Measurements from ENCODE around the gene CAPRIN1. TPM values are rescaled to one million over a fixed set of nuclear protein-coding genes. Genes with fewer than 3 reads are reported as not detected.

Gene CAPRIN1
- total RNA-seq, 1 donor from 2014 or later = 318 TPM

- no peaks in the 10 kb centered on the region for H3K9me3 Mint-ChIP-seq
- intact Hi-C loops (cut with micrococcal nuclease) = no loop called here
- H3K4me1 Mint-ChIP-seq = peaks cover 2% of the 10 kb centered on the region
- H3K36me3 Mint-ChIP-seq (ENCODE audit: low read depth) = peaks cover 72% of the 10 kb centered on the region
- no peak for DNase-seq
- H3K27ac Mint-ChIP-seq = no peak overlapping the region
- no peaks in the 10 kb centered on the region for H3K27me3 Mint-ChIP-seq
- no peak overlapping the region for H3K4me3 Mint-ChIP-seq
Measured at GRCh38 chr11:34126959-34127848, 75.7 kb downstream of the CAPRIN1 start.

GRCh38 chr11:34128824-34129223, 77.3 kb downstream of the CAPRIN1 start:
- H3K27ac Mint-ChIP-seq = no peak overlapping the region
- DNase-seq = no peak
- intact Hi-C loops (cut with micrococcal nuclease) = no loop called here
- peaks cover 72% of the 10 kb centered on the region for H3K36me3 Mint-ChIP-seq (ENCODE audit: low read depth)
- H3K4me1 Mint-ChIP-seq = no peaks in the 10 kb centered on the region
- no peaks in the 10 kb centered on the region for H3K27me3 Mint-ChIP-seq
- H3K9me3 Mint-ChIP-seq = no peaks in the 10 kb centered on the region
- H3K4me3 Mint-ChIP-seq = no peak overlapping the region

DNA sequence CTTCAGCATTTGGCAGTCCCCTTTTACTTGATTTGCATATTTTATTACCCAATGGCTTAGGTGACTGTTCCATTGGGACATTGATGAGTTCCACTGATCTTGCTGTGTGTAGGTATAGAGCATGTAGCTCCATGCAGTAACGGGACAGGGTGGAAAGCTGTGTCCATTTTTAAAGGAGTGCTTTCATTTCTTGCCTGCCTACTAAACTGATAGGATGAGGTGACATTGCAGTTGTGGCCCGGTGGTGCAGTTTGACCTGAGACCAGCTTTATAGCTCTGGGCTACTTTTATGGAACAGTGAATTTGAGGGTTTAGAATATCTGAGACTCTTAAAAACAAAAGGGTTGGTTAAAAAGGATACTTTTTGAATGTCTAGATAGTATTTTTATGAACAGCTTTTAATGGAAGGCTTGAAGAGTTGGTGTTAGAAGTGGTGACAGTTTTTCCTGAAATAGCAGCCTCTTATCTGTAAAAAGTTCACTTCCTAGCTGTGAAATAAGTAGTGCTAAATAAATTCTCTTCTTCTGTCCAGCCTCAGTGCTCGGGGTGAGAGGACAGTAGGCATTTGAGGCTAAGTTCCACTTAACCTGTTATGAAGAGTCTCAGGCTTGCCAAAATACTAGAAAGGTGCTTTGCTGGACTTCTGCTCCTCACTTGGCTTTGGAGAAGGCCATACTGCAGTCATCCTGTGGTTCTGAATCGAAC, 80.9 kb downstream of the CAPRIN1 start:
- no peaks in the 10 kb centered on the region for H3K9me3 Mint-ChIP-seq
- no peak overlapping the region for H3K4me3 Mint-ChIP-seq
- no peak for DNase-seq
- H3K36me3 Mint-ChIP-seq (ENCODE audit: low read depth) = peaks cover 71% of the 10 kb centered on the region
- no peaks in the 10 kb centered on the region for H3K27me3 Mint-ChIP-seq
- H3K27ac Mint-ChIP-seq = no peak overlapping the region
- H3K4me1 Mint-ChIP-seq = no peaks in the 10 kb centered on the region
- intact Hi-C loops (cut with micrococcal nuclease) = no loop called here

DNA sequence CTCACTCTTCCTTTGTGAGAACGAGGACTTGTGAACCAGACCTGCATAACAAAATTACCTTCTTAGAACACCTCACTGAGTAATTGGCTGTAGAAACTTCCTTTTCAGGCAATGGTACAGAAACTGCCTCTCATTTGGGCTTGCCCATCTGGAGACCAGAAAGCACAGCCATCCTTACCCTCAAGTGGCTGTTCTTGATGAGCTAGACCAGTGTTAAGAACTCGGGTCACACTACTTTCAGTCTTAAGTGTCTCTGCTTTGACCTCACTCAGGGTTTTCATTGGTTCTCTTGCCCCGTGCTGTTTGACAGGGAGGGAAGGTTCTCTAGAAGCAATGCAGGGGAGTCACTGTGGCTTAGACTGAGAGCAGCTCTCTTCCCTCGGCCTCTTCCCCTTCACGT, 83.2 kb downstream of the CAPRIN1 start:
- Mint-ChIP-seq H3K36me3 (ENCODE audit: low read depth) (peaks cover 76% of the 10 kb centered on the region), H3K4me3 (no peak overlapping the region), H3K9me3 (no peaks in the 10 kb centered on the region), H3K27me3 (no peaks in the 10 kb centered on the region), H3K4me1 (no peaks in the 10 kb centered on the region), H3K27ac (no peak overlapping the region)
- intact Hi-C loops (cut with micrococcal nuclease) = no loop called here
- no peak for DNase-seq

DNA sequence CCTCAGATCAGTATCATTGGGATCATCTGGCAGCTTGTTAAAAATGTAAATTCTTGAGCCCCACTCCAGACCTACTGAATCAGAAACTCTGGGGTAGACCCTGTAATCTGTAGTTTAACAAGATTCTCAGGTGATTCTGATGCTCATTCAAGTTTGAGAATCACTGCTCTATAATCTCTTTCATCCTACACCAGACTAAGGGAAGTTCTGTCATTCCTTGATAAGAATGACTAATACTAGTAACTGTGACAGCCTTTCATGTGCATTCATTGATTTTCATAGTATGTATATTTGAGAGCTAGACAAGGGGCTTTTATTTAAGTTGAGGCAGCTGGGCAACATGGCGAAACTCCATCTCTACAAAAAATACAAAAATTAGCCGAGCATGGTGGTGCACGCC, 83.9 kb downstream of the CAPRIN1 start:
- intact Hi-C loops (cut with micrococcal nuclease) = no loop called here
- Mint-ChIP-seq H3K27ac (no peak overlapping the region), H3K9me3 (no peaks in the 10 kb centered on the region), H3K36me3 (ENCODE audit: low read depth) (peaks cover 71% of the 10 kb centered on the region), H3K4me1 (no peaks in the 10 kb centered on the region), H3K4me3 (no peak overlapping the region), H3K27me3 (no peaks in the 10 kb centered on the region)
- no peak for DNase-seq

DNA sequence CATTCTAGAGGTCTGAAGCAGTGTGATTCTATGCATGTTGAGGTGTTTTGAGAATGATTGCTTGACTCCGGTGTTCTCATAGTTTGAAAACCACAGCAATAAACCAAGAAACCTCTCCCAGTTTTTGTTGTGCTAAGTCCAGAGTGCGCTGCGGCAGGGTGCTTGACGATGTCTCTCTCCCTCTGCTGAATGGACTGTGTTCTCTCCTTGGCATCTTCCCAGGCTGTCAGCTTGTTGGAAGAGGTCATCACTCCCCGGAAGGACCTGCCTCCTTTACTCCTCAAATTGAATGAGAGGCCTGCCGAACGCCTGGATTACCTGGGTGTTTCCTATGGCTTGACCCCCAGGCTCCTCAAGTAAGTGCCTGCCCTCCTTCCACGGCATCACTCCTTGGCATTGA, 84.9 kb downstream of the CAPRIN1 start:
- no peak for DNase-seq
- H3K36me3 Mint-ChIP-seq (ENCODE audit: low read depth) = peaks cover 71% of the 10 kb centered on the region

GRCh38 chr11:34139346-34139745, 87.8 kb downstream of the CAPRIN1 start:
- no peak overlapping the region for H3K4me3 Mint-ChIP-seq
- no peaks in the 10 kb centered on the region for H3K4me1 Mint-ChIP-seq
- peaks cover 71% of the 10 kb centered on the region for H3K36me3 Mint-ChIP-seq (ENCODE audit: low read depth)
- intact Hi-C loops (cut with micrococcal nuclease) = no loop called here
- H3K9me3 Mint-ChIP-seq = no peaks in the 10 kb centered on the region
- H3K27ac Mint-ChIP-seq = no peak overlapping the region
- DNase-seq = no peak
- H3K27me3 Mint-ChIP-seq = no peaks in the 10 kb centered on the region

More for the DNA sequence above, 84.9 kb downstream of the CAPRIN1 start:
- Mint-ChIP-seq H3K27me3 (no peaks in the 10 kb centered on the region), H3K4me3 (no peak overlapping the region), H3K27ac (no peak overlapping the region), H3K9me3 (no peaks in the 10 kb centered on the region), H3K4me1 (no peaks in the 10 kb centered on the region)
- intact Hi-C loops (cut with micrococcal nuclease) = no loop called here

- DNase-seq = no peak
- Mint-ChIP-seq H3K4me3 (no peak overlapping the region), H3K27me3 (no peaks in the 10 kb centered on the region), H3K9me3 (no peaks in the 10 kb centered on the region), H3K27ac (no peak overlapping the region), H3K36me3 (ENCODE audit: low read depth) (peaks cover 68% of the 10 kb centered on the region), H3K4me1 (no peaks in the 10 kb centered on the region)
- intact Hi-C loops (cut with micrococcal nuclease) = no loop called here
Measured at GRCh38 chr11:34140149-34140548, 88.6 kb downstream of the CAPRIN1 start.

GRCh38 chr11:34143048-34143447, 91.5 kb downstream of the CAPRIN1 start:
- intact Hi-C loops (cut with micrococcal nuclease) = no loop called here
- Mint-ChIP-seq H3K9me3 (no peaks in the 10 kb centered on the region), H3K36me3 (ENCODE audit: low read depth) (peaks cover 67% of the 10 kb centered on the region), H3K27me3 (no peaks in the 10 kb centered on the region), H3K27ac (peak overlapping the region; percentile 13), H3K4me3 (no peak overlapping the region), H3K4me1 (no peaks in the 10 kb centered on the region)
- no peak for DNase-seq

- H3K9me3 Mint-ChIP-seq = no peaks in the 10 kb centered on the region
- H3K36me3 Mint-ChIP-seq (ENCODE audit: low read depth) = peaks cover 64% of the 10 kb centered on the region
- no peaks in the 10 kb centered on the region for H3K27me3 Mint-ChIP-seq
- H3K27ac Mint-ChIP-seq = no peak overlapping the region
- intact Hi-C loops (cut with micrococcal nuclease) = no loop called here
- H3K4me3 Mint-ChIP-seq = no peak overlapping the region
- no peaks in the 10 kb centered on the region for H3K4me1 Mint-ChIP-seq
- no peak for DNase-seq
Measured at GRCh38 chr11:34145073-34145472, 93.5 kb downstream of the CAPRIN1 start.

DNA sequence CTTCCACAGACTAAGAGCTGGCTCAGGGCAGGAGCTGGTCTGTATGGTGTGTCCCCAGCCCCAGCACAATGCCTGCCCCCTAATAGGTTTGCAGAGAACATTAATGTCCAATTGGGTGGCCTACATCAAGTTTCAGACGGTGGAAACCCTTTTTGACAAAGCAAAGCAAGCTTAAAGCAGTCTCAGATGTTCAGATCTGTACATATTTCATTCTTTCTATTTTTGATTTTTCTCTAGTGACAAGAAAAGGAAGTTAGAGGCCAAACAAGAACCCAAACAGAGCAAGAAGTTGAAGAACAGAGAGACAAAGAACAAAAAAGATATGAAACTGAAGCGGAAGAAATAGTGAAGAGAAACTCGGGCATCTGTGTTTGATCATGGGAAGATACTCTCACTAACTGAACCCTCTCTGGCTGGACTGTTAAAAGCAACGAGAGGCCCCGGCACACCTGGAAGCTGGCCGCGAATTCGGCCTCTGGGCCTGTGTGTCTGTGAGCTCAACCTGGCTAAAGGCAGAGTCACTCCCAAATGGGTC, 94.4 kb downstream of the CAPRIN1 start:
- Mint-ChIP-seq H3K9me3 (no peaks in the 10 kb centered on the region), H3K4me1 (no peaks in the 10 kb centered on the region), H3K4me3 (no peak overlapping the region), H3K27me3 (no peaks in the 10 kb centered on the region), H3K36me3 (ENCODE audit: low read depth) (peaks cover 64% of the 10 kb centered on the region), H3K27ac (no peak overlapping the region)
- no peak for DNase-seq
- intact Hi-C loops (cut with micrococcal nuclease) = no loop called here

GRCh38 chr11:34146411-34146810, 94.9 kb downstream of the CAPRIN1 start:
- H3K4me1 Mint-ChIP-seq = no peaks in the 10 kb centered on the region
- DNase-seq = no peak
- H3K9me3 Mint-ChIP-seq = no peaks in the 10 kb centered on the region
- no peaks in the 10 kb centered on the region for H3K27me3 Mint-ChIP-seq
- H3K27ac Mint-ChIP-seq = no peak overlapping the region
- H3K36me3 Mint-ChIP-seq (ENCODE audit: low read depth) = peaks cover 61% of the 10 kb centered on the region
- intact Hi-C loops (cut with micrococcal nuclease) = no loop called here
- H3K4me3 Mint-ChIP-seq = no peak overlapping the region

DNA sequence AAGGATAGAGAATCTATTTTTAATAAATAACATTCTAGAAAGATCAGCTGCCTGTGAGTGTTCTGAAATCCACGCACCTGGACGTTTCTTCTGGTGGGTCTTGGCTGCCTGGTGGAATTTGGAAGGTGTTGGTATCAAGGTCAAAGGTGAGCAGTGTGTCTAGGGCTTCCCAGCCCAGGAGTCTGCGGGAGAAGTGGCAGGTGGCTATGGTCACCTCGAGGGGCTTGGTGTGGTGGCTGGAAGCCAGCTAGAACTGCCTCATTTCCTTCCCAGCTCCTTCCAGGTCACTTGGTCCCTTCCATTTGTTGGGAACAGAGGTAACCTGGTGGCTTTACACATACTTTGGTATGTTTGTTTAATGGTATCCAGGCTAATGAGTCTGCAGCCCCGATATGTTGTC, 95.3 kb downstream of the CAPRIN1 start:
- H3K27ac Mint-ChIP-seq = no peak overlapping the region
- peaks cover 57% of the 10 kb centered on the region for H3K36me3 Mint-ChIP-seq (ENCODE audit: low read depth)
- no peak overlapping the region for H3K4me3 Mint-ChIP-seq
- DNase-seq = no peak
- no peaks in the 10 kb centered on the region for H3K4me1 Mint-ChIP-seq
- H3K9me3 Mint-ChIP-seq = no peaks in the 10 kb centered on the region
- intact Hi-C loops (cut with micrococcal nuclease) = no loop called here
- H3K27me3 Mint-ChIP-seq = no peaks in the 10 kb centered on the region

- H3K4me3 Mint-ChIP-seq = no peak overlapping the region
- H3K36me3 Mint-ChIP-seq (ENCODE audit: low read depth) = peaks cover 52% of the 10 kb centered on the region
- intact Hi-C loops (cut with micrococcal nuclease) = no loop called here
- H3K27ac Mint-ChIP-seq = no peak overlapping the region
- H3K9me3 Mint-ChIP-seq = no peaks in the 10 kb centered on the region
- no peaks in the 10 kb centered on the region for H3K27me3 Mint-ChIP-seq
- DNase-seq = no peak
- H3K4me1 Mint-ChIP-seq = no peaks in the 10 kb centered on the region
Measured at GRCh38 chr11:34147581-34147980, 96.0 kb downstream of the CAPRIN1 start.

All from activated CD4-positive, alpha-beta T cell treated with anti-CD3 and anti-CD28 coated beads, Interleukin-2, amount 10 ng/mL, durations not matched to agents 24 days and 14 days (primary cell).